ENCODE results near the gene LGR6. TPM values are rescaled to one million over a fixed set of nuclear protein-coding genes. Genes with fewer than 3 reads are reported as not detected.

The LGR6 gene
- total and polyA plus RNA-seq, 2 experiments from 2014 or later, result 0.66 to 0.89 TPM

DNA sequence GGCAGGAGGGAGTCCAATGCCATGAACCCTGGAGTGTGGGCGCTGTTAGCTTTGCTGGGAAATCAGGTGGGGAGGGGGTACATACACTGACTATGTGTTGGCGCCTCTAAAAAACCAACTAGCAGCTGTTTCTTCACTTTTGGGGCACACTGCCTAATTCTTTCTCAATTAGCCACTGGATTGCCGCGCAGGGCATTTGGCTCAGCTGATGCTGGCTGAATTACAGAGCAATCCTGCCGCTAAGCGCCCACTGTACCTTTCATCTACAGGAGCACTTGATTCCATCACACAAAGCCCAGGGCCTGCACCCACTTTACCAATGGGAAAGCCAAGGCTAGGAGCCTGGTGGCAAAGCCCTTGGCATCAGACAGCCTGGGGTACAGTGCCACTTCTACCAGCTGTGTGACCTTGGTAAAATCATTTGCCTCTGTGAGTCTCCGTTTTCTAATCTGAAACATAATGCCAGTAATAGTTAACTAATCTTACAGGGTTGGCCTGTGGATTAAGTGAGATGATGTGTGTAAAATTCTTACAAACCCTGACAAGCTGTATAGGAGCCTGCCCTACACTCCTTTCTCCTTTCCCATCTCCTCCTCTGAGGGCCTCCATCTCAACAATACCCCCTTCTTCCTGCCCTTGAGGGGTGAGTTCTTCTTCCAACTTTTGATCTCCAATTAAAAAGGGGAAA lies 89.1 kb downstream of the LGR6 start:
- Histone ChIP-seq H3K4me2 (no peak overlapping the region), H3K27ac (ENCODE audit: low read depth) (no peak overlapping the region), H2AFZ (no peak overlapping the region), H3F3A (replicated peaks; ENCODE audit: low read depth) (no peaks in the 10 kb centered on the region), H3K79me2 (replicated peaks; ENCODE audit: insufficient read depth) (no peaks in the 10 kb centered on the region), H3K27me3 (ENCODE audit: insufficient read depth) (no peaks in the 10 kb centered on the region), H4K20me1 (replicated peaks; ENCODE audit: insufficient read depth) (no peaks in the 10 kb centered on the region), H3K36me3 (ENCODE audit: insufficient read depth) (no peaks in the 10 kb centered on the region), H3K4me3 (no peak overlapping the region), H3K4me1 (ENCODE audit: insufficient read depth) (peaks cover 14% of the 10 kb centered on the region), H3K9me2 (ENCODE audit: insufficient read depth) (peaks cover 16% of the 10 kb centered on the region; the same call in 1 of the 2 replicates)
- Mint-ChIP-seq H3K27me3 (ENCODE audit: insufficient read depth, low read depth, poor library complexity) (peaks cover 2% of the 10 kb centered on the region), H3K27ac (no peak overlapping the region), H3K36me3 (ENCODE audit: low read depth) (no peaks in the 10 kb centered on the region), H3K9me3 (no peaks in the 10 kb centered on the region), H3K4me3 (no peak overlapping the region), H3K4me1 (peaks cover 22% of the 10 kb centered on the region)
- no peak for DNase-seq (ENCODE audit: low spot score)
- TF ChIP-seq ZNF114 (CRISPR knock-in tag; IDR thresholded peaks at IDR 0.05), result no peak
- TF ChIP-seq, protein P1, sequence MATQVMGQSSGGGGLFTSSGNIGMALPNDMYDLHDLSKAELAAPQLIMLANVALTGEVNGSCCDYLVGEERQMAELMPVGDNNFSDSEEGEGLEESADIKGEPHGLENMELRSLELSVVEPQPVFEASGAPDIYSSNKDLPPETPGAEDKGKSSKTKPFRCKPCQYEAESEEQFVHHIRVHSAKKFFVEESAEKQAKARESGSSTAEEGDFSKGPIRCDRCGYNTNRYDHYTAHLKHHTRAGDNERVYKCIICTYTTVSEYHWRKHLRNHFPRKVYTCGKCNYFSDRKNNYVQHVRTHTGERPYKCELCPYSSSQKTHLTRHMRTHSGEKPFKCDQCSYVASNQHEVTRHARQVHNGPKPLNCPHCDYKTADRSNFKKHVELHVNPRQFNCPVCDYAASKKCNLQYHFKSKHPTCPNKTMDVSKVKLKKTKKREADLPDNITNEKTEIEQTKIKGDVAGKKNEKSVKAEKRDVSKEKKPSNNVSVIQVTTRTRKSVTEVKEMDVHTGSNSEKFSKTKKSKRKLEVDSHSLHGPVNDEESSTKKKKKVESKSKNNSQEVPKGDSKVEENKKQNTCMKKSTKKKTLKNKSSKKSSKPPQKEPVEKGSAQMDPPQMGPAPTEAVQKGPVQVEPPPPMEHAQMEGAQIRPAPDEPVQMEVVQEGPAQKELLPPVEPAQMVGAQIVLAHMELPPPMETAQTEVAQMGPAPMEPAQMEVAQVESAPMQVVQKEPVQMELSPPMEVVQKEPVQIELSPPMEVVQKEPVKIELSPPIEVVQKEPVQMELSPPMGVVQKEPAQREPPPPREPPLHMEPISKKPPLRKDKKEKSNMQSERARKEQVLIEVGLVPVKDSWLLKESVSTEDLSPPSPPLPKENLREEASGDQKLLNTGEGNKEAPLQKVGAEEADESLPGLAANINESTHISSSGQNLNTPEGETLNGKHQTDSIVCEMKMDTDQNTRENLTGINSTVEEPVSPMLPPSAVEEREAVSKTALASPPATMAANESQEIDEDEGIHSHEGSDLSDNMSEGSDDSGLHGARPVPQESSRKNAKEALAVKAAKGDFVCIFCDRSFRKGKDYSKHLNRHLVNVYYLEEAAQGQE (IDR thresholded peaks at IDR 0.05; ENCODE audit: unreplicated experiment), result no peak
- TF ChIP-seq, protein P2, sequence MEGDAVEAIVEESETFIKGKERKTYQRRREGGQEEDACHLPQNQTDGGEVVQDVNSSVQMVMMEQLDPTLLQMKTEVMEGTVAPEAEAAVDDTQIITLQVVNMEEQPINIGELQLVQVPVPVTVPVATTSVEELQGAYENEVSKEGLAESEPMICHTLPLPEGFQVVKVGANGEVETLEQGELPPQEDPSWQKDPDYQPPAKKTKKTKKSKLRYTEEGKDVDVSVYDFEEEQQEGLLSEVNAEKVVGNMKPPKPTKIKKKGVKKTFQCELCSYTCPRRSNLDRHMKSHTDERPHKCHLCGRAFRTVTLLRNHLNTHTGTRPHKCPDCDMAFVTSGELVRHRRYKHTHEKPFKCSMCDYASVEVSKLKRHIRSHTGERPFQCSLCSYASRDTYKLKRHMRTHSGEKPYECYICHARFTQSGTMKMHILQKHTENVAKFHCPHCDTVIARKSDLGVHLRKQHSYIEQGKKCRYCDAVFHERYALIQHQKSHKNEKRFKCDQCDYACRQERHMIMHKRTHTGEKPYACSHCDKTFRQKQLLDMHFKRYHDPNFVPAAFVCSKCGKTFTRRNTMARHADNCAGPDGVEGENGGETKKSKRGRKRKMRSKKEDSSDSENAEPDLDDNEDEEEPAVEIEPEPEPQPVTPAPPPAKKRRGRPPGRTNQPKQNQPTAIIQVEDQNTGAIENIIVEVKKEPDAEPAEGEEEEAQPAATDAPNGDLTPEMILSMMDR (conservative IDR thresholded peaks at IDR 0.05; ENCODE audit: low read depth in 2 of 2), result no peak
- TF ChIP-seq STAT1 (IDR thresholded peaks at IDR 0.05; ENCODE audit: unreplicated experiment), result no peak
- TF ChIP-seq EZH2 (IDR thresholded peaks at IDR 0.05; ENCODE audit: low read depth, unreplicated experiment), result no peak
- no peak for TF ChIP-seq CREB1 (CRISPR knock-in tag; IDR thresholded peaks at IDR 0.05; ENCODE audit: low read depth)
- TF ChIP-seq JUNB (IDR thresholded peaks at IDR 0.05; ENCODE audit: unreplicated experiment), result no peak
- TF ChIP-seq, protein P3, sequence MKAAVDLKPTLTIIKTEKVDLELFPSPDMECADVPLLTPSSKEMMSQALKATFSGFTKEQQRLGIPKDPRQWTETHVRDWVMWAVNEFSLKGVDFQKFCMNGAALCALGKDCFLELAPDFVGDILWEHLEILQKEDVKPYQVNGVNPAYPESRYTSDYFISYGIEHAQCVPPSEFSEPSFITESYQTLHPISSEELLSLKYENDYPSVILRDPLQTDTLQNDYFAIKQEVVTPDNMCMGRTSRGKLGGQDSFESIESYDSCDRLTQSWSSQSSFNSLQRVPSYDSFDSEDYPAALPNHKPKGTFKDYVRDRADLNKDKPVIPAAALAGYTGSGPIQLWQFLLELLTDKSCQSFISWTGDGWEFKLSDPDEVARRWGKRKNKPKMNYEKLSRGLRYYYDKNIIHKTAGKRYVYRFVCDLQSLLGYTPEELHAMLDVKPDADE (IDR thresholded peaks at IDR 0.05), result no peak
- no peak for TF ChIP-seq NANOG (IDR thresholded peaks at IDR 0.05; ENCODE audit: borderline replicate concordance)
- no peak for TF ChIP-seq ZNF331 (CRISPR knock-in tag; IDR thresholded peaks at IDR 0.05; ENCODE audit: low read depth)
- no peak for TF ChIP-seq EZH2phosphoT487 (IDR thresholded peaks at IDR 0.05; ENCODE audit: unreplicated experiment)
- no peak for TF ChIP-seq POLR2AphosphoS5 (IDR thresholded peaks at IDR 0.05; ENCODE audit: low read depth)
- TF ChIP-seq, protein P4, sequence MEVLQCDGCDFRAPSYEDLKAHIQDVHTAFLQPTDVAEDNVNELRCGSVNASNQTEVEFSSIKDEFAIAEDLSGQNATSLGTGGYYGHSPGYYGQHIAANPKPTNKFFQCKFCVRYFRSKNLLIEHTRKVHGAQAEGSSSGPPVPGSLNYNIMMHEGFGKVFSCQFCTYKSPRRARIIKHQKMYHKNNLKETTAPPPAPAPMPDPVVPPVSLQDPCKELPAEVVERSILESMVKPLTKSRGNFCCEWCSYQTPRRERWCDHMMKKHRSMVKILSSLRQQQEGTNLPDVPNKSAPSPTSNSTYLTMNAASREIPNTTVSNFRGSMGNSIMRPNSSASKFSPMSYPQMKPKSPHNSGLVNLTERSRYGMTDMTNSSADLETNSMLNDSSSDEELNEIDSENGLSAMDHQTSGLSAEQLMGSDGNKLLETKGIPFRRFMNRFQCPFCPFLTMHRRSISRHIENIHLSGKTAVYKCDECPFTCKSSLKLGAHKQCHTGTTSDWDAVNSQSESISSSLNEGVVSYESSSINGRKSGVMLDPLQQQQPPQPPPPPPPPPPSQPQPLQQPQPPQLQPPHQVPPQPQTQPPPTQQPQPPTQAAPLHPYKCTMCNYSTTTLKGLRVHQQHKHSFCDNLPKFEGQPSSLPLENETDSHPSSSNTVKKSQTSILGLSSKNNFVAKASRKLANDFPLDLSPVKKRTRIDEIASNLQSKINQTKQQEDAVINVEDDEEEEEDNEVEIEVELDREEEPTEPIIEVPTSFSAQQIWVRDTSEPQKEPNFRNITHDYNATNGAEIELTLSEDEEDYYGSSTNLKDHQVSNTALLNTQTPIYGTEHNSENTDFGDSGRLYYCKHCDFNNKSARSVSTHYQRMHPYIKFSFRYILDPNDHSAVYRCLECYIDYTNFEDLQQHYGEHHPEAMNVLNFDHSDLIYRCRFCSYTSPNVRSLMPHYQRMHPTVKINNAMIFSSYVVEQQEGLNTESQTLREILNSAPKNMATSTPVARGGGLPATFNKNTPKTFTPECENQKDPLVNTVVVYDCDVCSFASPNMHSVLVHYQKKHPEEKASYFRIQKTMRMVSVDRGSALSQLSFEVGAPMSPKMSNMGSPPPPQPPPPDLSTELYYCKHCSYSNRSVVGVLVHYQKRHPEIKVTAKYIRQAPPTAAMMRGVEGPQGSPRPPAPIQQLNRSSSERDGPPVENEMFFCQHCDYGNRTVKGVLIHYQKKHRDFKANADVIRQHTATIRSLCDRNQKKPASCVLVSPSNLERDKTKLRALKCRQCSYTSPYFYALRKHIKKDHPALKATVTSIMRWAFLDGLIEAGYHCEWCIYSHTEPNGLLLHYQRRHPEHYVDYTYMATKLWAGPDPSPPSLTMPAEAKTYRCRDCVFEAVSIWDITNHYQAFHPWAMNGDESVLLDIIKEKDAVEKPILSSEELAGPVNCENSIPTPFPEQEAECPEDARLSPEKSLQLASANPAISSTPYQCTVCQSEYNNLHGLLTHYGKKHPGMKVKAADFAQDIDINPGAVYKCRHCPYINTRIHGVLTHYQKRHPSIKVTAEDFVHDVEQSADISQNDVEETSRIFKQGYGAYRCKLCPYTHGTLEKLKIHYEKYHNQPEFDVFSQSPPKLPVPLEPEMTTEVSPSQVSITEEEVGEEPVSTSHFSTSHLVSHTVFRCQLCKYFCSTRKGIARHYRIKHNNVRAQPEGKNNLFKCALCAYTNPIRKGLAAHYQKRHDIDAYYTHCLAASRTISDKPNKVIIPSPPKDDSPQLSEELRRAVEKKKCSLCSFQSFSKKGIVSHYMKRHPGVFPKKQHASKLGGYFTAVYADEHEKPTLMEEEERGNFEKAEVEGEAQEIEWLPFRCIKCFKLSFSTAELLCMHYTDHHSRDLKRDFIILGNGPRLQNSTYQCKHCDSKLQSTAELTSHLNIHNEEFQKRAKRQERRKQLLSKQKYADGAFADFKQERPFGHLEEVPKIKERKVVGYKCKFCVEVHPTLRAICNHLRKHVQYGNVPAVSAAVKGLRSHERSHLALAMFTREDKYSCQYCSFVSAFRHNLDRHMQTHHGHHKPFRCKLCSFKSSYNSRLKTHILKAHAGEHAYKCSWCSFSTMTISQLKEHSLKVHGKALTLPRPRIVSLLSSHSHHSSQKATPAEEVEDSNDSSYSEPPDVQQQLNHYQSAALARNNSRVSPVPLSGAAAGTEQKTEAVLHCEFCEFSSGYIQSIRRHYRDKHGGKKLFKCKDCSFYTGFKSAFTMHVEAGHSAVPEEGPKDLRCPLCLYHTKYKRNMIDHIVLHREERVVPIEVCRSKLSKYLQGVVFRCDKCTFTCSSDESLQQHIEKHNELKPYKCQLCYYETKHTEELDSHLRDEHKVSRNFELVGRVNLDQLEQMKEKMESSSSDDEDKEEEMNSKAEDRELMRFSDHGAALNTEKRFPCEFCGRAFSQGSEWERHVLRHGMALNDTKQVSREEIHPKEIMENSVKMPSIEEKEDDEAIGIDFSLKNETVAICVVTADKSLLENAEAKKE (CRISPR knock-in tag; IDR thresholded peaks at IDR 0.05), result no peak
- ATAC-seq, result no peak

All from GM23338 (cell line).